Tibial nerve (tissue), 4 donors: ENCODE results near the gene SF3B5.

Source experiments
- CTCF ChIP-seq, 5 experiments: fragments of 200-600 bp in 3 of 5; fragments of 450-650 bp in 2 of 5; sonication (generic) in 3 of 5; IDR thresholded peaks; one replicate each; pipeline ENCODE4 v1.5.1; 2016 to 2019; ENCODE audit warnings: antibody characterized with exemption in 5 of 5, mild to moderate bottlenecking in 3 of 5, moderate library complexity in 2 of 5
- EP300 ChIP-seq, 2 donors: sonication (generic); formaldehyde crosslinking; IDR thresholded peaks; one replicate each; pipeline ENCODE4 v1.6.1; 2017; ENCODE audit warnings: antibody characterized with exemption in 2 of 2, mild to moderate bottlenecking in 1 of 2

GRCh38 chr6:144123421-144123820 lies 28.0 kb upstream of the SF3B5 start:
- TF ChIP-seq EP300 (IDR thresholded peaks at IDR 0.05) = no peak
- TF ChIP-seq CTCF (IDR thresholded peaks at IDR 0.05) = no peak
